Glomerular visceral epithelial cell (primary cell): ENCODE measurements around the gene NHSL1.

Experiments
- DNase-seq: peaks from one replicate; pipeline ENCODE4 v3.0.0-alpha.2; 2016; ENCODE audit errors: extremely low spot score

Gene NHSL1

DNA sequence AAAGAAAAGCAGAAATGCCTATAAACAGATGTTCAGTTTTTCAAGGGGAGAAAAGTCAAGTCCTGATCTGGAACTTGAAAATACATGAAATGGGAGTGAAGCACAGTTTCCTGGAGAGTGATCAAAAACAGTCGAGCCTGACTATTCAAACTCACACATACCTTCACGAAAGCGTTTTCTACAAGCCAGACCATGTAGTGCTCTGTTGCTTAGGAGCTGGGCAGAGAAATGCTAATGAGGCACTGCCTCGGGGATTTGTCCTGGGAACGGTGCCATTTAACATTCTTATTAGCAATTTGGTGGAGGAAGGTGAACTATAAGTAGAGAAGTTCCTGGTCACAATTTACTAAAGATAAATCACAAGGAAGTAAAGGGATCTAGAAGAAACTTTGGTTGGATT is 5.9 kb downstream of the NHSL1 start:
- DNase-seq, result peak; percentile 36

DNA sequence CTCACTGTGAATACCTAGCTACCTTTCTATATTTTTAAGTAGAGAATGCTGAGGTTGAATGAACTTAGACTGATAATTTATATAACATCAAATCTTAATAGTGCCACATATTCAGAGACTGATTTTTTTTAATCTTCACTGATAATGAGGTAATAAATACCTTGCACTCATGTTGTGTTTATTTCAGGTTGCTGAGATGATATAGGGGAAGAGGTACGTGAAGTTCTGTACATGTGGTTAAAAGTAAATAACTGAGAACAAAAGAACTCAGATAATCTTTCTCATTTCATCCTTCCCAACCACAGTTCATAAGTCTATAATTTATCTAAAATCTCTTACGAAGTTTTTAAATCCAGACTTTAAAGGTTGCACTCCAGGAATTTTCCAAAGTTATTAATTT is 6.4 kb downstream of the NHSL1 start:
- no peak for DNase-seq

DNA sequence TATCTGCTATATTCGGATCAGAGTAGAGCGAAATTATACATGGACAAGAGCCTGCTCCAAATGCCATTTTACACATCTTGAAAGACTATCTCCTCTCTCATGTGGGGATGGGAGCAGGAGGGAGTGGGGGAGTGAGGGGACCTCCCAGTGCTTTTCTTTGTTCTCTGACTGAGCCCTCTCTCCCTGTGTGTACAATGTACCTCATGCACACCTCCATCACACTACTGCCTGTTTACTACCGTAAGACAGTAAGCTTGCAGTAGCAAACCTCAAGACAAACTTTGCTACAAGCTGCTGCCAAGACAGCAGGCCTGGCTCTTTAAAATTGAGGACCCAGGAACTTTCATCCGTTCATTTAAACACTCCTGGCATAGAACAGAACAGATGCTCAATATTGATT is 7.2 kb downstream of the NHSL1 start:
- DNase-seq, result no peak

DNA sequence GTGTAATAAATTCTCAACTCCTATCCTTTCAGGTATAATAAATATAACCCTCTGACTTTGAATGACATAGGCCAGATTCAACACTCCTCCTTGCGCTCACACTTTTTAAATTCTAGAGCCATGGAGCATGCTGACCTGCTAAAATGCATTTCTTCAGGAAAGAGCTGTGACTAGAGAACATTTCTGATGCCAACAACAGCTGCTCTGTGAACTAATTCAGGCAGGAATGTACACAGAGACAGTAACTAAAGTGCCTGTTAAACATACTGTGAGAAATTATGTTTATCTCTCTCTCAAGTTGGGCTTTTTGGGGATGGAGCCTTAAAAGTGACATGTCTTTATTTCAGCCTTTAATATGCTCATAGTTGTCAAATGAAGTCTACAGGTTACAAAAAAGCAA is 8.3 kb downstream of the NHSL1 start:
- no peak for DNase-seq

DNA sequence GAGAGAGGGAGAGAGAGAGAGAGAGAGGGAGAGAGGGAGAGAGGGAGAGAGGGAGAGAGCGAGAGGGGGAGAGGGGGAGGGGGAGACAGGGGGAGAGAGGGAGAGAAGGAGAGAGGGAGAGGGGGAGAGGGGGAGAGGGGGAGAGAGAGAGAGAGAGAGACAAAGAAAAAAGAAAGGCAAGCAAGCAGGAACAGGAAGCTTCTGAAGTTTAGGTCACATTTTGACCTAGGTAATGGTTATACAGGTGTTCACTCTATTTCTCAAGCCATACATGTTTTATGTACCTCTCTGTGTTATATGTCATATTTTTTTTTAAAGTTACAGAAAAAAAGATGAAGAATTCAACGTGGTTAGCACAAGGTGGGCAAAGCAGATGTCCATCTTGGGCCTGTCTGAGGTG is 9.4 kb downstream of the NHSL1 start:
- DNase-seq, result no peak

DNA sequence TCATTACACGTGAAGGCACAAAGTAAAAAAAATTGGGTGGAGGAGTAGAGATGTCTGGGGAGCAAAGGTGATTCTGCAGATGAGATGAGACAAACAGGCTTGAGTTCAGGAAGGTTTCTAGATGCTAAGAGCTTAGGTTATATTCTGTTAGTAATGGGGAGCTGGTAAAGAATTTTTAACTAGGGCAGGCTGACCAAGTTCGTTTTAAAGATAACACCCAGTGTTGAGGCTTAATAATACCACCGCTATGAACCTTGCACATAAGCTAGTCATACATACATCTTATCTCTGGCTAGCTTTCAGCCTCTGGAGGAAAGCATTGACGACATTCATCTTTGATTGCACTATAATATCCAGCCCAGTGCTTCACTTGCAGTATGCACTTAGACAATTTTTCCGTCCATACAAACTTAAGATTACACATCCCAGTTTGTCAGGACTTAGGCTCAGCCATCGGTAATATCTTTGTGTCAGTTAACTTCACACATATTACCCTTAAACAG is 12.1 kb downstream of the NHSL1 start:
- DNase-seq, result no peak

DNA sequence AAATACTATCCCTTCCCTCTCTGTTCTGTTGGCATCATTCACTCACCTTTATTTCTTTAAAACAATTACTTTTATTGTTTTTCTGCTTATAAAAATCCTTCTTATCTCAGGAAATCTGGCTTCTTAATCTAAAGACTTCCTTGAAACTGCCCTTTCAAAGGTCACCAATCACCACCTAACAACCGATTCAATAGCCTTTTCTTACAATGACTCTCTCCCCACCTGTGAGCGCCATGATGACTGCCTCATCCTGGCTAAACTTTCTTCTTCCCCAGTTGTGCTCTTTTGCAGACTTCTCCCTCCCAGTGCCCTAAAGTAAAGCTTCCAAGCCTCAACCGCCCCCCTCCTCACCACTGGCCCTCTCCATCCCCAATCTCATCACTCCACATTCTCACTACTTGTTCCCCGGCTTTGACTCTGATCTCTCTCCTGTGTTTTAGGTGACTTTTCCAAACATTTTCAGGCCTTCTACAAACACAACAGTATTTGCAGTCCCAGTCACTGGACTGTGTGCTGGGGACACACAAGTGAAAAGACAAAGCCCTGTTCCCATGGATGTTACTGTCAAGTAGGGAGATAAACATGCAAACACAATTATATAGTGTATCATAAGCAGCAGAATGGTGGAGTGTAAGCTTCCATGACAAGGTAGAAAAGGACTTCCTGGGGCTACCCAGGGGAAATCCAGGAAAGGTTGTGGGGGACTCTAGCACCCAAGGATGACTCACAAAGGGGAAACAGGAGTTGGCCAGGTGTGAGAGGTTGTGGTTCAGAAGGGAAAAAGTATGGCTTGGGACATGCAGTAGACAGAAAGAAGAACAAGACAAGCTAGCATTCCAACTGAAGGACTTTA is 12.8 kb downstream of the NHSL1 start:
- DNase-seq, result peak; percentile 27

DNA sequence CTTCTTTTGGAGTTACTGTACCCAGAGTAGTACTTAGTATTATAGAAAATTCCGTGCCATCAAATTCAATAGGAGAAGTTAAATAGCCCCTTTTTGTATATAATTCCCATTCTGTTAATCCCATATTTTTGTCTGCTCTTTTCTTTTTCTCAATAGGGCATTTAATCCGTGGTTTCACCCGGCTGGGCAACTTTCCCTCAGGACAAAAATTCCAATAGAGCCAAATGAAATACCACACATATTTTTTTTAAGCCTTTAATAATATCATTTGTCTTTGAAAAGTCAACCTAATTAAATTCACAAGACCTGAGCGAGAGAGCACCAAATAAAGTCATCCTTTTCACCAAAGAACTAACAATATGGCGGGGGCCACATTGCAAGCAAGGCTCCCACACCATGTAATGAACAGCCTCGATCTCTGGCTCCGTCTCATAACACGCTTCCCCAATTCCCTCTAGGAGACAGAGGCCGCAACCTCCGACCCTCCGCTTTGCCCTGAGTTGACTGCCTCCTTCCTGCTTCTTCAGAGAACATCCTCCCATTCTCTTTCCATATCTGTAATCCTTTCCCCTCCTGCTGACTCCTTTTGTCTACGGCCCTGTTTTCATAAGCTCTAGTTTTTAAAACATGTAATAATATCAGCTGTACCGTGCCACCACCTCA is 13.6 kb downstream of the NHSL1 start:
- DNase-seq, result no peak

DNA sequence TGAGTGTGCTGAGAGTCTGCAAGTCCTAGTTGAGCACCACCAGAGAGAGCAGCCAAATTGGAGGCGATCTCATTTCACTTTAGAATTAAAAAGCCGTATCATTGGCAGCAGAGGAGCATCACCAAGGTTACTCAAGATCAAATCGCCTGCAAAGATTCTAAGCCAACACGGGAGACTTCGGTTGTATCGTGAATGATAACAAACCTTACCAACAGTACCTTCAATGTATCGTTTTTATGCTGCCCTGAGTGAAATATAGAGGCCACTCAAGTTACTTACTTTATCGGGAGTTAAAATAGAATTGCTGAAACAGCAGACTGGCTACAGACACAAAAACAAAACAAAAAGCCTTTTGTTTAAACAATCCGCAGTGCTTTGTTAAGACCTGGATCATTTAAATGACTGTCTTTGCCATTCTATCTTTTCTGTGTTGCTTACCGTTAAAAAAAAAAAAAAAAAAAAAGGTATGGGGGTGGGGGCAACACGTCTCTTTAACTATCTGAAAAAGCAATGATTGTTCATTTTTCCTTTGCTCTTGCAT is 14.2 kb downstream of the NHSL1 start:
- DNase-seq, result no peak

DNA sequence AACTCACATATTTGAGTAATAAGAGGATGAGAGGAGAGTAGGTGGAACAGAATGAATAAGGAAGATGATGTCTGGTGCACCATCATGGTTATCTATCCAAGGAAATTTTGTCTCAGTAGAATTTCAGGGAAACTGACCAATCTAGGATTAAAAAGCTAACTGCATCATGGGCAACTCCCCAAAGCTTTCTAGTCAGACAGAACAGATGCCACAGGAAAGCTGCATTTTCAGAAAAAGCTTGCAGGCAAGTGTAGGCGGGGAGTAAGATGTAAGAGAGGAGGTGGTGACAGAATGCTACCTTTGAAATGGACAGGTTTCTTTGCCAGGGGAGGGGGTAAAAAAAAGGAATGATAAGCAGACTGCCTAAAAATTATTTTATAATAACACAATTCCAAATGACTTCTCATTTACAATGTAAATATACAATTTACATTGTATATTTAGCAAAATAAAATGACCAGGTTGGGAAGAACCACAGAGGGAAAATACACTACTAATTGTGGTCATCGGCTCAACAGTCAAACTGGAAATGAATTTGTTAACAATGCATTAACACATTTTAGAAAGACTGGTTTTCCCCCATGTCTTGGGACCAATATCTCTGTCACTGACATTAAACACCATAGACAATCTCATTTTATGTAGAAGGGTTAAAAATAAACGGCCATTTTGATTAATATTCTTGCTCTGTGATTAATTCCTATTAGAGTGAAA is 15.1 kb downstream of the NHSL1 start:
- no peak for DNase-seq

DNA sequence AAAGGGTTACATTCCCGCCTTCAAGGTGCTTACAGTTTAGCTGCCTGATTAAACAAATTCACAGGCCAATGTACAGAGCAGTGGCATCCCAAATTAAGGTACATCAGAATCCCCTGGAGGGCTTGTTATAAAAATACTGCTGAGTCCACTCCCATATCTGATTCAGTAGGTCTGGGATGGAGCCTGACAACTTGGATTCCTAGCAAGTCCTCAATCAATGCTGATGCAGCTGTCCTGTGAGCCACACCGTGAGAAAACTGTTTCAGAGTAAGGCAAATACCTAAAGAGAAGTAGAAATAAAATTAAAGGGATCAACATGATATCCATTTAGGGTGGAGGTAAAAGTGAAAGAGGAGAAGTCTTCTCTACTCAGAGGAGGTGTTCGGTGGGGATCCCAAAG is 16.5 kb downstream of the NHSL1 start:
- no peak for DNase-seq

DNA sequence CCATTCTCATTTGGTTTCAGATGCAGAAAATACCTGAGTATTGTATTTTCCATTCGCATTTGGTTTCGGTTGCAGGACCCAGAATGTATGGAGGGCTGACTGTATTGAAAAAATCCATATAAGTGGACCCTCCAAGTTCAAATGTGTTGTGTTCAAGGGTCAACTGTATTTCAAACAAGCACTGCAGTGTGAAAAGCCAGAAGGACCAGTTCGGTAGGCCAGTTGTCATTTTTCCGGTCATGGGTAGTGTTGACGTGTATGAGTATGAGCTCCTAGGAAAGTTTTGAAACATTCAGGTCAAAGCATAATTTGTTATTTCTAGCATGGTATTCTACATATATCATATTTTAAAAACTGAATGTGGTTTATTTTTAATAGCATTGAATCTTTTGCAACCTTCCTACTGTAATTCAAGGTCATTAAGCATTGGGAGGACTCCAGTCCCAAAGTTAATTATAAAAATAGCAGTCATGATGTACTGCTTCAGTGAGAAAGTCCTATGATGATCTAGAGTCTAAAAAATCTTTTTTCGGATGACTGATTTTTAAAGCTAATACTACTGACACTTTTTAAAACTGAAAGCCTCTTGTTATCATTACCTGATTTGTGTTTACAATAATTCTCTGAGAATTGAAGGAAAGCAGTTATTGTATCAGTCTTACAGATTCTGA is 18.9 kb downstream of the NHSL1 start:
- no peak for DNase-seq

DNA sequence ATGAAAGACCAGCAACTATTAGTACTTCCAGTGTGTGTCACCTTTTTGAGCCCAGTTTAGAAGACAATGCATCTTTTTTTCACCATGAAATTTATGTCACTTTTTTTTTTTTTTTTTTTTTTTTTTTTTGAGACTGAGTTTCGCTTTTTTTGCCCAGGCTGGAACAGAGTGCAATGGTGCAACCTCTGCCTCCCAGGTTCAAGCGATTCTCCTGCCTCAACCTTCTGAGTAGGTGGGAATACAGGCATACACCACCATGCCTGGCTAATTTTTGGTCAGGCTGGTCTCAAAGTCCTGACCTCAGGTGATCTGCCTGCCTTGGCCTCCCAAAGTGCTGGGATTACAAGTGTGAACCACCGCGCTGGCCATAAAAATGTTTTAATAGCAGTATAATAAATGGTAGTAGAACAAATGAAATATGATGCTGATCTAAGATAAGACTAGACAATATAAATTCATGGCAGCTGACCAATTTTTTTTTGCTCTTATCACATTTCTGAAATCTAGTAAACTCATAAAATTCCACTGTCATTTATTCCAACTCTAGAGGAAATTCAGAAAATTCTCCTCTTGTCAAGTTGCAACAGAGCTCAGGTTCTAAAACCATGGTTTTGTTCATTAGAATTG is 21.3 kb downstream of the NHSL1 start:
- DNase-seq, result no peak

DNA sequence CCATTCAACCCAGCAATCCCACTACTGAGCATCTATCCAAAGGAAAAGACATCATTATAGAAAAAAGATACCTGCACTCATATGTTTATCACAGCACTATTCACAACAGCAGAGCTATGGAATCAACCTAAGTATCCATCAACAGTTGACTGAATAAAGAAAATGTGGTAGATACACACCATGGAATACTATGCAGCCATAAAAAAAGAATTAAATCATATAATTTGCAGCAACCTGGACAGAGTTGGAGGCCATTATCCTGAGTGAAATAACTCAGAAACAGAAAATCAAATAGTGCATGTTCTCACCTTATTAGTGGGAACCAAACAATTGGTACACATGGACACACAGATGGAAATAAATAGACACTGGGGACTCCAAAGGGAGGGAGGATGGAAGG is 23.2 kb downstream of the NHSL1 start:
- no peak for DNase-seq

DNA sequence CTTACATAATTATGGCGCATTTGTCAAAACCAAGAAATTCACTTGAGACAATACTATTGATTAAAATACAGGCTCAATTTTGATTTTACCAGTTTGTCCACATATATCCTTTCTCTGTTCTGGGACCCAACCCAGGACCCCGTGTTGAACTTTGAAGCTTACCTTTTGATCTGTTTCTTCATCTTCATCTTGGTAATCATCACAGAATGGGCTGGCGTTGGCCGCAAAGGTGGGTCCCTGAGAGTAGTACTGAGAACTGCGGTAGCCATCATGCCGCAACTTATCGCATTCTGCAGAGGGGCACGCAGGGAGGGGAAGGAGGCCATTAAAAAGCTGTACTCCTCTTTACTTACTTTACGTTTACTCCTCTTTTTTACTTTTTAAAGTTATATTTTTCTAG is 26.1 kb downstream of the NHSL1 start:
- DNase-seq, result no peak

DNA sequence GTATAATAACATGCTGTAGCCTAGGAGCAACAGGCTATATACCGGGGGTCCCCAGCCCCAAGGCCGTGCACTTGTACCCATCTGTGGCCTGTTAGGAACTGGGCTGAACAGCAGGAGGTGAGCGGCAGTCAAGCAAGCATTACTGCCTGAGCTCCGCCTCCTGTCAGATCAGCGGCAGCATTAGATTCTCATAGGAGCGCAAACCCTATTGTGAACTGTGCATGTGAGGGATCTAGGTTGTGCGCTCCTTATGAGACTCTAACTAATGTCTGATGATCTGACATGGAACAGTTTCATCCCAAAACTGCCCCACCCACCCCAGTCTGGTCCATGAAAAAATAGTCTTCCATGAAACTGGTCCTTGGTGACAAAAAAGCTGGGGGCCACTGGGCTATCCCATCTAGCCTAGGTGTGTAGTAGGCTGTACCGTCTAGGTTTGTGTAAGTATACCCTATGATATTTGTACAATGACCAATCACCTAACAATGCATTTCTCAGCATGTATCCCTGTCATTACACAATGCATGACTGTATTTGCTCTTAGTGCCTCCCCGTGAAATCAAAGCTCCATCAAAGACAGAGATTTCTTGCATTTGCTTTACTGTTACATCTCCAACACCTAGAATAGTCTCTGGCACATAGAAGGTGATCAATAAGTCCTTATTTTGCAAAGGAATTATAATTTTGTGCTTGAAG is 30.8 kb downstream of the NHSL1 start:
- DNase-seq, result peak; percentile 12

DNA sequence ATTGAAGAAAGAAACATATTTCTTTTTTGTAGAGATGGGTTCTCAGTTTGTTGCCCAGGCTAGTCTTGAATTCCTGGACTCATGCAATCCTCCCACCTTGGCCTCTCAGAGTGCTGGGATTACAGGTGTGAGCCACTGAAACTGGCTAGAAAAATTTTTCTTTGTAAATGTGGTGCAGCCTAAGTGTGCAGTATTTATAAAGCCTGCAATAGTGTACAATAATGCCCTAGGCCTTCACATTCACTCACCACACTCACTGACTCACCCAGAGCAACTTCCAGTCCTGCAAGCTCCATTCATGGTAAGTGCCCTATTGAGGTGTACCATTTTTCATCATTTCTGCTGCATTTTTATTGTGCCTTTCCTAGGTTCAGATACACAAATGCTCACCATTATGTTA is 31.4 kb downstream of the NHSL1 start:
- no peak for DNase-seq

DNA sequence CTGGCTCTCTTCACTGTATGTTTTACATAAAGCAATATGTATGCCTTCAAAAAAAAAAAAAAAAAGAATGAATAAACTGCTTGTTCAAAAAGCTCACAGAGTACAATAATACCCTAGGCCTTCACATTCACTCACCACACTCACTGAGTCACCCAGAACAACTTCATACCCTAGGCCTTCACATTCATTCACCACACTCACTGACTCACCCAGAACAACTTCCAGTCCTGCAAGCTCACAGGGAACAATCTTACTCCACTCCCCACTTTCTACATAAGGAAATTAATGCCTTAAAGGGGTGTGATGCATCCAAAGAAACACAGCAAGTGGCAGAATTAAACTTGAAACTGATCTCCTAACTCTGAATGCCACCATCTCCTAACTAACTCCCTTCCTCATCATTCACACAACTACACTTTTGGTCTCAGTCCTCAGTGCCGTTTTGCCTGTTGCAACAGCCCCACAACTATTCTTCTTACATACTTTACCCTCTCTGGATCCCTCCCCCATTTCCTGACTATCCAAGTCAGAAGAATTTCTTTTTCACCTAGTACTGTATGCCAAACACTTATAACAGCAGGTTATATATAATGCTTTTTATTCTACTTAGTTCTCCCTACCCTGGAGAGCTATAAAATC is 34.2 kb downstream of the NHSL1 start:
- peak; percentile 88 for DNase-seq

DNA sequence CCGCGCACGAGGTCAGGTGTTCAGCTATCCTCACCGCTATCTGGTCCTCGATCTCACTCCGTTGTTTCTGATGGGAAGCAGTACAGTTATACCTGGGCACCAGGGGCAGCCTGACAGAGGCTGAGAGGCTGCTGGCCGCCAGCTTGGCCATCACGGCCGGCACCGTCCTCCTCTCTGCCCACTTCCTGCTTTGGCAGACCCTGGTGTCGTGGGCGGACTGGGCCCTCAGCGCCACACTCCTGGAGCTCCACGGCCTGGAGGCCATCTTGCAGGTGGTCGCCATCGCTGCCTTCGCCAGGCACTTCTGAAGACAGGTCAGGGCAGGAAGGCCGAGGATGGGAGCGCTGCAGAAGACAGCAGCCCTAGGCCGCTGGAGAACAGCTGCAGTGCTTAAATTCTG is 35.2 kb downstream of the NHSL1 start:
- DNase-seq, result no peak

DNA sequence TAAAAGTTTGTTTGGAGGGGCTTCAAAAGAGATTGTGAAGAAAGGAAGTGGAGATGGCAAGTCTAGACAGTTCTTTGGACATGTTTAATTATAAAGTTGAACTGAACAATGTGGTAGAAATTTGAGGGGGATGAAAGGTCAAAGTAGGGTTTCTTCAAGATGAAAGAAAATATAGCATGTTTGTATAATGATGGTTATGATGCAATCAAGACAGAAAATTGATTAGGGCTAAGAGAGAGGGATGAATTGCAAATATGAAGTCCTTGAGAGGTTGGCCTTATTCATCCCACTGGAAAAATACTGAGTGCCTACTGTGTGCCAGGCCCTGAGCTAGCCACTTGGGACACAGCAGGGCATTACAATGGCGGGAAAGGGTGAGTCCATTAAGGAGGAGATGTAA is 37.6 kb downstream of the NHSL1 start:
- DNase-seq, result no peak
